GM12874 (cell line): ENCODE measurements around the gene DDR2.

ENCODE experiments used
- TF ChIP-seq, protein P1 (sequence below): IDR thresholded peaks from 2 replicates; pipeline ENCODE4 v1.5.1; 2011; ENCODE audit warnings: low read depth, mild to moderate bottlenecking, control low read depth, low read length, moderate library complexity; ENCODE audit not compliant: insufficient read depth

The DDR2 gene

DNA sequence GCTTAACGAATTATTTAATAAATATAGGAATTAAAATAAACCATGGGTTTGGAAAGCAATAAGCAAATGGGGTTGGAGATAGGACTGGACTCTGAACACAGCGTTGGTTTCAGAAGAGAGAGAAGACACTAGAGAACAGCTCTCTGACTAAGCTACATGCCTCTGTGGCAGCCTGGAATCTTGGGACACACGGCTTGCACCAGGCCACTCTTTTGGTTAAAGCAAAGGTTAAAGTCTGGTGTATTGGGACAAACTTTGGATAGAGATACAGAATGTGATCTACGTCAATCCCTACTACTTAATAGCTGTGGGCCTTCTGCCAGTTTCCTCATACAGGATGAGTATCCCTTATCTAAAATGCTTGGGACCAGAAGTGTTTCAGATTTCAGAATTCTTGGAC lies 108.5 kb downstream of the DDR2 start:
- TF ChIP-seq, protein P1, sequence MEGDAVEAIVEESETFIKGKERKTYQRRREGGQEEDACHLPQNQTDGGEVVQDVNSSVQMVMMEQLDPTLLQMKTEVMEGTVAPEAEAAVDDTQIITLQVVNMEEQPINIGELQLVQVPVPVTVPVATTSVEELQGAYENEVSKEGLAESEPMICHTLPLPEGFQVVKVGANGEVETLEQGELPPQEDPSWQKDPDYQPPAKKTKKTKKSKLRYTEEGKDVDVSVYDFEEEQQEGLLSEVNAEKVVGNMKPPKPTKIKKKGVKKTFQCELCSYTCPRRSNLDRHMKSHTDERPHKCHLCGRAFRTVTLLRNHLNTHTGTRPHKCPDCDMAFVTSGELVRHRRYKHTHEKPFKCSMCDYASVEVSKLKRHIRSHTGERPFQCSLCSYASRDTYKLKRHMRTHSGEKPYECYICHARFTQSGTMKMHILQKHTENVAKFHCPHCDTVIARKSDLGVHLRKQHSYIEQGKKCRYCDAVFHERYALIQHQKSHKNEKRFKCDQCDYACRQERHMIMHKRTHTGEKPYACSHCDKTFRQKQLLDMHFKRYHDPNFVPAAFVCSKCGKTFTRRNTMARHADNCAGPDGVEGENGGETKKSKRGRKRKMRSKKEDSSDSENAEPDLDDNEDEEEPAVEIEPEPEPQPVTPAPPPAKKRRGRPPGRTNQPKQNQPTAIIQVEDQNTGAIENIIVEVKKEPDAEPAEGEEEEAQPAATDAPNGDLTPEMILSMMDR = no peak

DNA sequence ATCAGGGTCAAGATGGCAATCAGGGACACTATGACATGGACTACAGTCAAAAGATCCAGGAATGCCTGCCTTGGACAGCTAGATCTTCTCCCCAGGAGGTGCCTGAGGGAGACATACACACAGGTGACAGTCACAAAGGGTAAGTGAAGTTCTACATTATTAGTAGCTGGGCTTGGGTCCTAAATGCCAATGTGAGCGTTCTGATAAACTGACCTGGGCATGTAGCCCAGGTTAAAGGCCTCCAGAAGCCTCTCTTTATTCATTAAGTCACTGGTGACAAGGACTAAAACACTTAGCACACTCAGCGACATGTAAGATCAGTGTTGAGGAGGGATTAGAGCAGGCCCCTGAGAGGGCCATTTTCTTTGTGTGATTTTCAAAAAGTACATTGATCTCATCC lies 109.3 kb downstream of the DDR2 start:
- TF ChIP-seq, protein P1 = no peak

DNA sequence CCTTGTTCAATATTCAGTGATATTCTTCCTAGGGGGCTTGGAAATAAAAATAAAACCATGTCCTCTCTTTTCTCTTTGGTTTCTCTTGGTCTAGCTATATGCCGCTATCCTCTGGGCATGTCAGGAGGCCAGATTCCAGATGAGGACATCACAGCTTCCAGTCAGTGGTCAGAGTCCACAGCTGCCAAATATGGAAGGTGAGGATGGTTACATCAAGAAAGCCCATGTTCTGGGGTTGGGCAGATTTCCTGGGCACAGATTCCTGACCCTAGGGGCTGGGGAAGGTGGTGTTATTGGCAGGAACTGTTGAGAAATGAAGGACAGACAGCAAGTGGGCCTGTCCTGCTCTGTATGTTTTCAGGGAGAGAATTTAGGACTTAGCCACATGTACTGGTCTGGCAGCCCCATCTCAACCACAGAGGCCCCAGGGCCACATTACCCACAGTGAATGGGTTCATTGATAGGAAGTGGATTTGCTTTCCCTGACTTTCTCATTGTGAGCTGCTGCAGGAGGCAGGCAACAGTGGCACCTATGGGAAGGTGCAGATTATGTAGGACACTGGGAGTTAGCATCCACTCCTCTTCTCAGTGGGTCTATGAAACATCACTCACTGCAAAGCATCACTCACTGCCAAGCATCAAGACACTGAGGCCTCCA lies 120.9 kb downstream of the DDR2 start:
- TF ChIP-seq, protein P1 = no peak

DNA sequence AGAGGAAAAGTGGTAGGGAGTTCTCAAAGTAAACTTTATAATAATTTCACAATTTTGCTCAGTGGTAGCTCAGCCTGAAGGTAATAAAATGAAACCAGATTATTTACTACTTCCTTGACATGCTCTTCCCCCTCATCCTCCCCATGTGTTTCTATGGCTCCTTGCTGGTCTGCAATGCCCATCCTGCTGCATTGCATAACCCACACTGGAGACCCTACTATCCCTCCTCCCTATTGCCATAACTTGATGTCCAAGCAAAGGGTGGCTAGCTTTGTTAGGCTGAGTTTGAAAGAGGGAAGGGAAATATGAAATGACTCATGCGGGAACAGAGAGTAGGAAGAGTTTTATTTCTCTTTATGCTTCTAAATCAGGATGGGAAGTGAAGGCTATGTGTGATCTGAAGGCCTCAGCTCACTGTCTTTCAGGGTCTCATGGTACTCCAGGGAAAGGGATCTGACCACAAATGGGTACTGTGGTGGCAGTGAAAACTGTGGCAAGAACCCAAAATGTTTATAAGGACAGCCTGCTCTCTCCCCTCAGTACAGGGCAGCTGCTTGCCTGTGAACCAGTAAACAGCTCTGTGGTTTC lies 121.8 kb downstream of the DDR2 start:
- TF ChIP-seq, protein P1 = no peak

DNA sequence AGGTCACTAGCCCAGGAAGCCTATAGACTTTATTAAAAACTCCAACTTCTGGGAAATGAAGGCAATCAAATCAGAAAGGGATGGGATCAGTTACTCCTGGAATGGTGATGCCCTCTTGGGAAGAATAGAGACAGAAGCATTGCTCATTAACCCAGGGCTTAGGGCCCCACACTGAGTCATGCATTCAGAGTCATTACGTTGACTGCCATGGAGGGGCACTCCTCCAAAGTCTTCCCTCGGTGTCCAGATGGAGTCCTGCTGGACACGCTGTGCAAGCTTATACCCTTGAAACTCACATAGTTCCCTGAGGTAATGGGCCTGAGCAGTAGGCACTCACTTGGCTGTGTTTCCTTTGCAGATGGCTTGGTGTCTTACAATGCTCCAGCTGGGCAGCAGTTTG lies 123.0 kb downstream of the DDR2 start:
- TF ChIP-seq, protein P1 = no peak

DNA sequence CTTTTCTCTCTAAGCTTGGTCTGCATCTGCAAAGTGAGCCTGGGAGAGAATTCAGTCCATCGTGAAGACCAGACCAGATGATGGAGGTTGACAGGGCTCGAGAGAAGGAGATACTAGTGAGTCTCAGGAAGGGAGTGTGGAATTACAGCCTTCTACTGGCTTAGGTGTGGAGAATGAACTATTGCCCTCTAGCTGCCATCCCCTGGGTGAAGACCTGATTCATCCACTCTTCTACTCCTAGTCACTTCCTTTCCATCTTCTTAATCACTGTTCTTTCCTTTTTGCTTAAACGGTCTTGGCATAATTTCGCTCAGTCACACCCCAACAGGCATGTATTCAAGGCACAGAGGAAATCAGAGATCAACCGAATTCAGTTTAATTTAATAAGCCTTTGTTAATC lies 124.3 kb downstream of the DDR2 start:
- TF ChIP-seq, protein P1 = no peak

DNA sequence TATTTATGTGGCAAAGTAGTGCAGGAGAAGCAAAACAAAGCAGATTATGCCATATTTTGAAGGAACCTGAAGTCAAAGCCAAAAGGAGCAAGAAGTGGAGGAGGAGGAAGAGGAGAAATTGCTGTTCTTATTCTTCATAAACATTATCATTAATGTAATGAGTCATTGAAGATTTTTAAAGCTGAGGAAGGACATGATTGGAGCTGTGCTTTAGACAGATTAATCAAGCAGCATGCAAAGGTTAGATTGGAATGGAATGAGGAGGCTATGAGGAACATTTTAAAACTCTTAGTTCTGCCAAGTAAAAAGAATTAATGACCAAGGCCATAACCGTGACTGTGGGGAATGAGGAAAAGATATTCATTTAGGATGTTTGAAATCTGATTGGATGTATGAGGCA lies 125.2 kb downstream of the DDR2 start:
- TF ChIP-seq, protein P1 = no peak

DNA sequence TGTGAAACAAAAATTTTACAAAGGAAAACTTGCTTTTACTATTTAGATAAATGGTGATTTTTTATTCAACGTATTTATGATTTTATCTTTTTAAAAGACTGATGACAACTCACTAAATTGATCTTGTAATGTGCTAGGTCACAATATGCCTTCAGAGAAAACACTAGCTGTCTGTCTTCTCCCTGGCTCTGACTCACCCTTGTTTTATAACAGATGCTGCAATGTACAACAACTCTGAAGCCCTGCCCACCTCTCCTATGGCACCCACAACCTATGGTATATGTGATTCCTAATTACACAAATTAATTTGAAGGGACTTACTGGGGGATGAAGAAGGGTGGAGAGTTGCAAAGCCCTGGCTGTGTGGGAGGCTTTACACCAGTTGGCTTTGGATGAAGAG lies 133.5 kb downstream of the DDR2 start:
- TF ChIP-seq, protein P1 = no peak
